ENCODE data around the gene SINHCAF. TPM values are rescaled to one million over a fixed set of nuclear protein-coding genes. Genes with fewer than 3 reads are reported as not detected.
"Not testable (repeated sequence)": the region's sequence is repeated elsewhere in the genome, so short reads cannot be mapped to it uniquely, and the experiment has no call there.

SINHCAF gene
- 45.7 TPM for total RNA-seq
- long read RNA-seq, transcript SINHCAF-203 (6 exons, 1,555 nt), result minor isoform, 17 of 54 reads
- long read RNA-seq, transcript SINHCAF-201 (6 exons, 3,163 nt), result major isoform, 27 of 54 reads
- long read RNA-seq, partial matches to known transcripts, result 0 of 54 reads
- long read RNA-seq, other reads (novel, unspliced or antisense), result 10 of 54 reads

- ATAC-seq (peak; percentile 91), DNase-seq (peak; percentile 100)
- peaks cover 25% of the 10 kb centered on the region for H3K4me1 ChIP-seq
- no peaks in the 10 kb centered on the region for H3K9me3 ChIP-seq
- H3K27me3 ChIP-seq, result no peaks in the 10 kb centered on the region
- H3K36me3 ChIP-seq, result no peaks in the 10 kb centered on the region
- intact Hi-C loops (cut with DNase I), result no loop called here
- no peak for TF ChIP-seq CTCF (IDR thresholded peaks at IDR 0.05)
- peak within 1 kb of the TSS; percentile 91 for H3K27ac ChIP-seq
- H3K4me3 ChIP-seq, result peak within 1 kb of the TSS; percentile 82
Observed at GRCh38 chr12:31325877-31326631, at the start of gene SINHCAF. Gene SINHCAF (minus strand): TSS chr12:31326150. CDS start chr12:31298204, 27,946 bp downstream.

- H3K27ac ChIP-seq; intact Hi-C loops (cut with DNase I): not testable (repeated sequence)
Observed at GRCh38 chr12:31375422-31375821, 49.5 kb upstream of the SINHCAF start.

GRCh38 chr12:31371256-31371620, 45.3 kb upstream of the SINHCAF start:
- H3K27me3 ChIP-seq, result no peaks in the 10 kb centered on the region
- no peak overlapping the region for H3K4me3 ChIP-seq
- no peak for TF ChIP-seq CTCF (IDR thresholded peaks at IDR 0.05)
- H3K4me1 ChIP-seq, result peaks cover 8% of the 10 kb centered on the region
- H3K36me3 ChIP-seq, result no peaks in the 10 kb centered on the region
- no peak for ATAC-seq
- no peaks in the 10 kb centered on the region for H3K9me3 ChIP-seq
- no peak for DNase-seq
- no peak overlapping the region for H3K27ac ChIP-seq
- intact Hi-C loops (cut with DNase I), result no loop called here

More at GRCh38 chr12:31375422-31375821, 49.5 kb upstream of the SINHCAF start:
- not testable (repeated sequence) for ATAC-seq, H3K4me1 ChIP-seq, H3K36me3 ChIP-seq, H3K9me3 ChIP-seq, DNase-seq, H3K4me3 ChIP-seq, H3K27me3 ChIP-seq

- TF ChIP-seq CTCF (IDR thresholded peaks at IDR 0.05), result no peak
Observed at GRCh38 chr12:31370531-31371255, 44.7 kb upstream of the SINHCAF start.

GRCh38 chr12:31369712-31370521, 44.0 kb upstream of the SINHCAF start:
- H3K4me3 ChIP-seq, result peak overlapping the region; percentile 32
- TF ChIP-seq CTCF (IDR thresholded peaks at IDR 0.05), result no peak
- no peaks in the 10 kb centered on the region for H3K9me3 ChIP-seq
- DNase-seq (peak; percentile 1), ATAC-seq (peak; percentile 72)
- no peaks in the 10 kb centered on the region for H3K36me3 ChIP-seq
- H3K4me1 ChIP-seq, result peaks cover 8% of the 10 kb centered on the region
- no peaks in the 10 kb centered on the region for H3K27me3 ChIP-seq
- H3K27ac ChIP-seq, result peak overlapping the region; percentile 26
- intact Hi-C loops (cut with DNase I), result no loop called here

More at GRCh38 chr12:31370531-31371255, 44.7 kb upstream of the SINHCAF start:
- Histone ChIP-seq H3K4me3 (peak overlapping the region; percentile 32), H3K4me1 (peaks cover 8% of the 10 kb centered on the region), H3K9me3 (no peaks in the 10 kb centered on the region), H3K27me3 (no peaks in the 10 kb centered on the region), H3K36me3 (no peaks in the 10 kb centered on the region), H3K27ac (peak overlapping the region; percentile 26)
- intact Hi-C loops (cut with DNase I), result no loop called here
- ATAC-seq (peak; percentile 66), DNase-seq (no peak)
